Parathyroid adenoma (tissue), 2 donors: Measurements from ENCODE around the gene IFI27.

Experiments used
- H2AFZ ChIP-seq: fragments of 300-600 bp; sonication (generic); one replicate; pipeline ENCODE4 v1.7.0; 2017; ENCODE audit warnings: antibody characterized with exemption, mild to moderate bottlenecking
- H3K27ac ChIP-seq: fragments of 300-600 bp; sonication (generic); one replicate; pipeline ENCODE4 v1.7.0; 2017
- H3K27me3 ChIP-seq: fragments of 300-600 bp; sonication (generic); one replicate; pipeline ENCODE4 v1.7.0; 2017; ENCODE audit warnings: low read length; ENCODE audit not compliant: control insufficient read depth, insufficient read depth
- H3K36me3 ChIP-seq: fragments of 300-600 bp; sonication (generic); one replicate; pipeline ENCODE4 v1.7.0; 2017; ENCODE audit warnings: low read length; ENCODE audit not compliant: control insufficient read depth, insufficient read depth
- H3K4me1 ChIP-seq: fragments of 300-600 bp; sonication (generic); one replicate; pipeline ENCODE4 v1.7.0; 2017; ENCODE audit warnings: control low read depth
- H3K4me2 ChIP-seq: fragments of 300-600 bp; sonication (generic); one replicate; pipeline ENCODE4 v1.7.0; 2017; ENCODE audit warnings: low read length
- H3K4me3 ChIP-seq: fragments of 300-600 bp; sonication (generic); one replicate; pipeline ENCODE4 v1.7.0; 2017; ENCODE audit warnings: low read depth, low read length
- H3K79me2 ChIP-seq: fragments of 300-600 bp; sonication (generic); one replicate; pipeline ENCODE4 v1.7.0; 2017; ENCODE audit warnings: control low read depth
- H3K9ac ChIP-seq: fragments of 300-600 bp; sonication (generic); one replicate; pipeline ENCODE4 v1.7.0; 2017; ENCODE audit warnings: mild to moderate bottlenecking
- H3K9me3 ChIP-seq: fragments of 300-600 bp; sonication (generic); one replicate; pipeline ENCODE4 v1.7.0; 2017; ENCODE audit warnings: low read length; ENCODE audit not compliant: control insufficient read depth
- TF ChIP-seq, protein P1 (sequence below): fragments of 300-600 bp; sonication (generic); IDR thresholded peaks from one replicate; pipeline ENCODE4 v1.7.0; 2017; ENCODE audit warnings: antibody characterized with exemption, mild to moderate bottlenecking
- donor health status: primary hyperparathyroidism.

IFI27 gene

DNA sequence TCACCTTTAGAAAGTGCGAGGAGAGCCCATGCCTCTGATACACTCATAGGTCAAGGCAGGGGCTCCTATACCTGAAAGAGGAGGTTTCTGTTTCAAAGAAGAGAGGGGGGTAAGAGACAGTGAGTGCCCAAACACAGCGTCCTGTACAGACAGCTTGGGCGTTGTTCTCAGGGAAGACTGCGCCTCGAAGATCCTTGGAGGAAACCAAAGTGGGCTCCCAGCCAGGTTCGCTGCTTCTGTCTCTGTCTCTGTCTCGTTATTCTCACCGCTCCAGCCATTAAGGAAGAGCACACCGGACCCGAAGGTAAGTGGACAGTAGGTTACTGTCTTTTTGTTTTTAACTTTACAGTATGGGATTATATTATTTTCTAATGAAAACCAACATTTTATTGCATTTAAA lies 5.8 kb upstream of the IFI27 start:
- Histone ChIP-seq H3K4me1 (no peaks in the 10 kb centered on the region), H3K4me2 (no peak overlapping the region), H3K36me3 (no peaks in the 10 kb centered on the region), H3K9me3 (no peaks in the 10 kb centered on the region), H3K27me3 (no peaks in the 10 kb centered on the region), H3K27ac (no peak overlapping the region), H3K4me3 (no peak overlapping the region), H3K9ac (no peak overlapping the region), H2AFZ (no peak overlapping the region), H3K79me2 (no peaks in the 10 kb centered on the region)
- TF ChIP-seq, protein P1, sequence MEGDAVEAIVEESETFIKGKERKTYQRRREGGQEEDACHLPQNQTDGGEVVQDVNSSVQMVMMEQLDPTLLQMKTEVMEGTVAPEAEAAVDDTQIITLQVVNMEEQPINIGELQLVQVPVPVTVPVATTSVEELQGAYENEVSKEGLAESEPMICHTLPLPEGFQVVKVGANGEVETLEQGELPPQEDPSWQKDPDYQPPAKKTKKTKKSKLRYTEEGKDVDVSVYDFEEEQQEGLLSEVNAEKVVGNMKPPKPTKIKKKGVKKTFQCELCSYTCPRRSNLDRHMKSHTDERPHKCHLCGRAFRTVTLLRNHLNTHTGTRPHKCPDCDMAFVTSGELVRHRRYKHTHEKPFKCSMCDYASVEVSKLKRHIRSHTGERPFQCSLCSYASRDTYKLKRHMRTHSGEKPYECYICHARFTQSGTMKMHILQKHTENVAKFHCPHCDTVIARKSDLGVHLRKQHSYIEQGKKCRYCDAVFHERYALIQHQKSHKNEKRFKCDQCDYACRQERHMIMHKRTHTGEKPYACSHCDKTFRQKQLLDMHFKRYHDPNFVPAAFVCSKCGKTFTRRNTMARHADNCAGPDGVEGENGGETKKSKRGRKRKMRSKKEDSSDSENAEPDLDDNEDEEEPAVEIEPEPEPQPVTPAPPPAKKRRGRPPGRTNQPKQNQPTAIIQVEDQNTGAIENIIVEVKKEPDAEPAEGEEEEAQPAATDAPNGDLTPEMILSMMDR: no peak

DNA sequence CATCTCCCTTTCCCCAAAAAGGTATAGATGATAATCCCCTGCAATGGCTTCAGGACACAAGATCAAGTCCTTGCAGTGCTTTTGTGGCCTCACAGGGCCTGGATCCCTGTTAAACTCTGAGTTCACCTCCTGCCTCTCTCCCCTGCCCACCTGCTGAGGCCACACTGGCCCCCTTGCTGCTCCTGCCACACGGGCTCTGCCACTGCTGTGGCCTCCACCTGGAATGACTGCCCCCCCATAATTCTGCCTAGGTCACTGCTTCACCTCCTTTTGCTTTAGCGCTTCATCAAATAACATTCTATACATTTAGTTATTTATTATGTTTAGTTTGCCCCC lies 653 bp upstream of the IFI27 start:
- Histone ChIP-seq H3K27me3 (no peaks in the 10 kb centered on the region), H2AFZ (no peak overlapping the region), H3K9me3 (no peaks in the 10 kb centered on the region), H3K4me1 (no peaks in the 10 kb centered on the region), H3K79me2 (no peaks in the 10 kb centered on the region), H3K36me3 (no peaks in the 10 kb centered on the region), H3K9ac (no peak overlapping the region), H3K4me3 (no peak overlapping the region), H3K4me2 (no peak overlapping the region), H3K27ac (peak overlapping the region; percentile 77)
- TF ChIP-seq, protein P1: no peak

DNA sequence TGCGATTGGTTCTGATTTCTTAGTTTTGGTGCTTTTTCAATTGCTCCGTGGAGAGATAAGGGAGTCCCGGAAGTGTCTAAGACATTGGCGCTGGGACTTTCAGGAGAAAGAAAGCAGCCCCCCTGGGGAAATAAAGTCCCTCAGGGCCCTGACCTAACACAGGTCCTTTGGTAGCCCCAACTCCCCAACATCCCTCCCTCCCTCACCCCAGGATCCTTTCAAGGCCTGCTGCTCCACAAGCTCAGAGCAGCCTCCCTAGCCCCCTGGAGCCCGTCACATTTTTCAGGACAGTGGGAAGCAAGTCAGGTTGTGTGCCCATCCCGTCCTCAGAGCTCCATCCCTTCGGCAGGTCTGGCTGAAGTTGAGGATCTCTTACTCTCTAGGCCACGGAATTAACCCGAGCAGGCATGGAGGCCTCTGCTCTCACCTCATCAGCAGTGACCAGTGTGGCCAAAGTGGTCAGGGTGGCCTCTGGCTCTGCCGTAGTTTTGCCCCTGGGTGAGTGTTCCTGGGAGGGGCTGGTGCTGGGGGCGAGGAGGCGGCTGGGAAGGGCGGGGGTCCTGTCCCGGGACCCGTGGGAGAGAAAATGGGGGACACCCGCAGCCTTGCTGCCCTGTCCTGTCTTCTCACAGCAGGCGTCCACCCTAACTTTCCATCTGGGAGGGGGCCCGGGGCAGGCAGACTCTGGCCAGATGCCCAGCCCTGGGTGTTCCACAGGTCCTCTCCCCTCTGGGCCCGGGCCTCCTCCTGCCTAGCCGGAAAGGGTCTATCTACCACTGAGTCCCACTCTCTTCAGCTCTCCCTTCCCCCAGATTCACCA lies 950 bp downstream of the IFI27 start:
- Histone ChIP-seq H3K9me3 (no peaks in the 10 kb centered on the region), H3K36me3 (no peaks in the 10 kb centered on the region), H3K27ac (peak overlapping the region; percentile 77), H3K4me2 (no peak overlapping the region), H3K79me2 (no peaks in the 10 kb centered on the region), H3K27me3 (no peaks in the 10 kb centered on the region), H2AFZ (no peak overlapping the region), H3K9ac (no peak overlapping the region), H3K4me3 (peak overlapping the region; percentile 56), H3K4me1 (no peaks in the 10 kb centered on the region)
- TF ChIP-seq, protein P1: no peak

DNA sequence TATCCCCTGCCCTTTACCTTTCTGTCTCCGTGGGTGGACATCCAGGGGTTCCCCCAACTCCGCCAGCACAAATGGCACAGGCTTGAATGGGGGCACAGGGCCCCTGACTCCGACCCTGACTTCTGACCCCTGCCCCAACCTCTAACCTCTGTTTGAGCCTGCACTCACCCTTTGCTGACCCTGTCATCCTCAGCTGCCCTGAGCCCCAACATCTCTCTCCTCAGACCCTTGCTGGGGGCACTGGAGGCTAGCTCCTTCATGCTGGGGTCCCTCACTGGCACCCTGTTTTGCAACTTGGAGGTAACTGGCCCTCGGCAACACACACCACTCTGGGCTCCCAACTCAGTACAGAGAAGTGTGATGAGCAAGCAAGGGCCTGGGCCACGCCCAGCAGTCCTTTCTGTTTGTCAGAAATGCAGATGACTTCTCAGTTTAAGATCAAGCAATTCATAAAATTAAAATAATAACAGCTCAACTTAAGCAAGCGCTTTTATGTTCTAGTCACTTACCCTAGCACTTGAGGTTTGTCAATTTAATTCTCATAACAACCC lies 2.1 kb downstream of the IFI27 start:
- Histone ChIP-seq H3K9me3 (no peaks in the 10 kb centered on the region), H3K9ac (no peak overlapping the region), H2AFZ (no peak overlapping the region), H3K79me2 (no peaks in the 10 kb centered on the region), H3K4me1 (no peaks in the 10 kb centered on the region), H3K27me3 (no peaks in the 10 kb centered on the region), H3K4me3 (no peak overlapping the region), H3K27ac (no peak overlapping the region), H3K4me2 (no peak overlapping the region), H3K36me3 (no peaks in the 10 kb centered on the region)
- TF ChIP-seq, protein P1: no peak

DNA sequence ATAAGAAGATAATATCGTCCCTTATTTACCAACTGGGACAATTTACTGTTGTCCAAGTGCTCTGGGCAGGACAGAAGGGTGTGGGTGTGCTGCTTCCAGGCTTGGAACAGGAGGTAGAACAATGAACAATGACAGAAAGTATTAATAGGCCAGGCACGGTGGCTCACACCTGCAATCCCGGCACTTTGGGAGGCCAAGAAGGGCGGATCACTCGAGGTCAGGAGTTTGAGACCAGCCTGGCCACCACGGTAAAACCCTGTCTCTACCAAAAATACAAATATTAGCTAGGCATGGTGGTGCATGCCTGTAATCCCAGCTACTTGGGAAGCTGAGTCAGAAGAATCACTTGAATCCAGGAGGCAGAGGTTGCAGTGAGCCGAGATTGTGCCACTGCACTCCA lies 2.5 kb downstream of the IFI27 start:
- H3K36me3 ChIP-seq: no peaks in the 10 kb centered on the region
- H3K9ac ChIP-seq: no peak overlapping the region
- no peak overlapping the region for H2AFZ ChIP-seq
- H3K79me2 ChIP-seq: no peaks in the 10 kb centered on the region
- TF ChIP-seq, protein P1: no peak
- no peak overlapping the region for H3K4me3 ChIP-seq
- no peak overlapping the region for H3K4me2 ChIP-seq
- H3K27me3 ChIP-seq: no peaks in the 10 kb centered on the region
- no peak overlapping the region for H3K27ac ChIP-seq
- H3K4me1 ChIP-seq: no peaks in the 10 kb centered on the region
- H3K9me3 ChIP-seq: no peaks in the 10 kb centered on the region
